Inflammatory macrophage treated with lipopolysaccharide for 4 hours (primary cell): Measurements from ENCODE around the gene DGCR2.

Experiments
- DNase-seq: peaks from one replicate; pipeline ENCODE4 v3.0.0-alpha.2; 2020

Gene DGCR2

DNA sequence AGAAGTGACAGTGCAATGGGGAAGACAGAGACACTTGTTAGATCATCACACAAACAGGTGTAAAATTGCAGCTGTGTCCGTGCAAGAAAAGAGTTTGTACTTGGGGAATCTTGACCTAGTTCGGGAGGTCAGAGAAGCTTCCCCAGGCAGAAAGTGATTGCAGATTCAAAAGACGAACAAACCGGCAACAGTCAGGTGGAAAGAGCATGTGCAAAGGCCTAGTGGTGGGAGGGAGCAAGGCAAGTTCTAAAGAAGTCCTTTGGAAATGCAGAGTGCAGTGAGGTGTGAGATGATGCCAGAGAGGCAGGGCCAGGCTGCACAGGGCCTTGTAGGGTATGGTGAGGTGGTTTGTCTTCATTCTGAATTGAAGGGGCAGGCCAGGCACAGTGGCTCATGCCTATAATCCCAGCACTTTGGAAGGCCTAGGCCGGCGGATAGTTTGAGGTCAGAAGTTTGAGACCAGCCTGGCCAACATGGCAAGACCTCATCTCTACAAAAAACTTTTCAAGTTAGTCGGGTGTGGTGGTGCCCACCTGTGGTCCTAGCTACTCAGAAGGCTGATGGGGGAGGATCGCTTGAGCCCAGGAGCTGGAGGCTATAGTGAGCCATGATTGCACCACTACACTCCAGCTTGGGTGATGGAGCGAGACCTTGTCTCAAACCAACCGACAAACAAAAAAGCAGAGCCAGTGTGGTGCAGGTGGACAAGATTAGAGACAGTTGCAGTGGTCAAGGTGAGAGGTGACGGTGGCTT lies 24.2 kb upstream of the DGCR2 start:
- no peak for DNase-seq

DNA sequence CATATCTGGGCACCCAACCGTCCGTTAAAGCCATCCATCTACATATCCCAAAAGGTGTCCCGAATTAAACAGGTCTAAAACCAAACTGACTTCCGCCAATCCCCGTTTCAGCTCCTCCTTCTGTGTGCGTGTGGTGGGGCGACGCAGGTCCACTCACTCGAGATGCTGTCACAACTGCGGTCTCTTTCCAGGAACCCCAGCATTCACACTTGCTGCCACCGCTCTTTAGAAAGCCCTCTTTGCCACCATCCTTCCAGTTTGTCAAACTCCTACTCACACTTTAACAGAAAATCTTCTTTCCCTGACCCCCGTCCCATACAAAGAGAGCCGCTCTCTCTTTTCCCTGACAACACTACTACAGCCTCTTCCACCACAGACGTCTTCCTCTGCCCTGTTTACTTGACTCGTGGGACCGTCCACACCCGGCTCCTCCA lies 21.8 kb upstream of the DGCR2 start:
- peak; percentile 15 for DNase-seq

DNA sequence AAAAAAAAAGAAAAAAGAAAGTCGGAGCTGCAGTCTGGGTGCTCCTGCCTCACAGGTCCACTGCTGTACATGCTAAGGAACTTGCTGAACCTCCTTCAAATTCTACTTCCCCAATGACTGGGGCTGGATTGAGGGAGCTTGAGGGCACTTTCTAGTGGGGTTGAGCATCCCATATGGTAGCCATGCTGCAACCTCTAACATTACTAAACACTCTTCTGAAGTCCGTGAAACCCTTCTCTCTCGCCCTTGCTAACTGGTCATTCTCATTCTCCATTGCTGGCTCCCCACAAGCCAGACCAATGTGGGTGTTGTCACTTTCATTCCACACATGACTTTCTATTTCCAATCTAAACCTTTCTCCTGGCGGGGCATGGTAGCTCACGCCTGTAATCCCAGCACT lies 21.0 kb upstream of the DGCR2 start:
- no peak for DNase-seq

DNA sequence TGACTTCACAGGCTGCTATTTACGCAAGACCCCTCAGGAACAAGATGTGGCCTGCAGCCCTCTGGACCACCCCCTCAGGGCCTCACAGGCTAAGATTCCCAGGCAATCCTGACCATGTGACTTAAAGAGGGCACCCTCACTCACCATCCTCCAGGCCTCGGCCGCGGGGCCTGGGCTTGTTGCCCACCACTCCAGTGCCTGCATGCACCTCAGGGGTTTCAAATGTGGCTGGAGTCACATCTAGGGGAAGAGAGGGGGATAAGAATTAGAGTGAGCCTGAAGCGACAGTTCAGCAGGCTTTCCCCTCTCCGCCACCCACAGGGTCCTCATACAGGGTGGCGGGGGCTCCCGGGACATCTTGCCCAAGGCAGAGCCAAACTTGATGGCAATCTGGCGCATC lies 20.2 kb upstream of the DGCR2 start:
- no peak for DNase-seq

DNA sequence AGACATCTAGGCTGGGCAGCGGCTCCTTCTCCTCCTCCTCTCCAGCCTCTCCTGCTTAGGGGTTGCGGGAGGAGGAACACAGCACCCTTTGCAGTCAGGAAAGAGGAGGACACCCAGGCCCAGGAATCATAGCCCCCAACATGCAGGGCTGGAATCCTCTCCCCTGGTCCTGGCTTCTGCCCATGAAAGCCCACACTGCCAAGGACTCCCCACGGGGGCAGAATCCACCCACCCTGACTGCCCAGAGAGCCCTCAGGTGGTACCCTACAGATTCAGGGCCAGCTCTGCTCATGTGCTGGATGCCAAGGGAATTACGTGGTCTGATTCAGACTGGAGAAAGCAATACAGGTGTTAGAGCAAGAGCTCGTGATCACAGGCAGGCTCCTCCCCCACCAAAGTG lies 17.8 kb upstream of the DGCR2 start:
- no peak for DNase-seq

DNA sequence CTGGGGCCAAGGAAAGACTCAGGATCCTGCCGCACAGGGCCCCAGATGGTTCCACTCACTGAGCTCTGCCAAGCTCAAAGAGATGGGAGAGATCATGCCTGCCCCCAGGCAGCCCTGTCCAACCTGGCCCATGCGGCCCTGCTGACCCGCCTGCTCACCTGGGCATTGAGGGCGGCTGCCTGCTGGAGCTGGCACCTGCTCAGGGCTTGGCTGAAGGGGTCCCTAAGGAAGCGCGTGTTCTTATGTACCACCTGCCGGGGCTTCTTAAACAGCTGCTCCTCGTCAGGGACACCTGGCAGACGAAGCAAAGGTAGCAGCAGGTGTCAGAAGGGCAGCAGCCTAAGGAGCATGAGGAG lies 16.8 kb upstream of the DGCR2 start:
- DNase-seq: no peak

DNA sequence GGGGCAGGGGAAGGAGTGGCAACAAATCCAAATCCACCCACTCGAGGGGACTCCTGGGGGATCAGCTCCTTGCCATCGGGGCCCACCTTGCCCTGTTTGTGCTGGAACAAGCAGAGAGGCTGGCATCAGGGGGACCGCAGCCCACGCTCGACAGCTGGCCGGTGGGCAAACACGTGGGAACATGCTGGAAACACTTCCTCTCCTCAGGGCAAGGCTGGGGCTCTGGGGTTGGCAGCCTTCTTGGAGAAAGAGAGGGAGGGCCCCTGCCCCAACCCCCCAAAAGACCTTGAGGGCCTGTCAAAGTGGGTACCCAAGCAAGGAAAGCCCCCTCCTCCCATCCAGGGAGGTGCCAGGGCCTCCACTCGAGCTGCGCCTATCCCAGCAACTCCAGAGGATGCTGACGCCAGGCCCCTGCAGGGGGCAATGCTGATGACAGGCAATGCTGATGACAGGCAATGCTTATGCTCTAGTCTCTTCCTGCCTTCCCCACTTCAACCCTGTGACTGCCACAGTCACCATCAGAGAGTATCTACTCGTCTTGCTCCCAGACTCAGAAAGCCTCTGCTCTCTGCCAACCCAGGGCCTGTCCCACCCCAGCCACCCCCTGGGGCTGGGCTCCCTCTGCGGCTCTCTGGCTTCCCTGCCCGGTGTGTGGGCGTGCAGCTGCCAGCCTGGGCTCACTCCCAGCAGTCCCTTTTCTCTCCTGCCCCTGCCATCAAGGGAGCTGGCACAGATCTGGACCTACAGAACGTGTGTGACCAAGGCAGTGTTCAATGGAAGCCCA lies 16.2 kb upstream of the DGCR2 start:
- no peak for DNase-seq

DNA sequence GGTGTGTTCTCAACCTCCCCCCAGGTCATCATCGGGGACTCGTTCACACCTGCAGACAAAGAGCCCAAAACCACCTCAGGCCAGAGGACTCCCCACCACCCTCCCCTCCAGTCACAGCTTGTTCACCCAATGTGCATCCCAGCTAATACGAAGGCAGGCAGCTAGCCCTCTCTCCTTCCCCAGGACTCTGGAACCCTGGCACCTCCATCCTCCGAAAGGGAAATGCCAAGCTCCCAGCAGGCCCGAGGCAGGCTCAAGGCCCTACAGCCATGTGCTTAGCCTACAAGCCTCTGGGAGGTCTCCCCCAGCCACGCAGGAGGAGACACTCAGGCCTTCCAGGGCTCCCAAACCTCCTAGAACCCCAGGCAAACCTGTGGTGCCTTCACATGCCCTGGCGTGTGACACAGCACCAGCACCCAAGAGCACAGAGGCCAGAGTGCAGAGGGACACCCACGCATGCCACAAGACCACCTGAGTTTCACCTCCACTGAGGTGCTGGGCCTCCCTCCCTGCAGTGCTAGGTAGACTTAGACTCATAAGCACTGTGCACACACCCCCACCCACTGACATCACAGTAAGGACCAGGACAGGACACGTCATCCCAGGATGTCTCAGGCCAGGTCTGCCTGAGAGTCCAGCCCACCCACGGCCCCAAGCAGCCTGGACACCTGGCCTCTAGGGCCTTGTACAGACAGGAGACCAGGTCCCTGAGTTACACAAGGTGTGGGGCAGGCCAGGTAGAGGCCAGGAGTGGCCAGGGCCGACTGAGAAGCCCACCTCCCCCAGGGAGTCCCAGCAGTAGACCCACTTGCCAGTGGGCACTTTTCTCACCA lies 15.4 kb upstream of the DGCR2 start:
- DNase-seq: no peak

DNA sequence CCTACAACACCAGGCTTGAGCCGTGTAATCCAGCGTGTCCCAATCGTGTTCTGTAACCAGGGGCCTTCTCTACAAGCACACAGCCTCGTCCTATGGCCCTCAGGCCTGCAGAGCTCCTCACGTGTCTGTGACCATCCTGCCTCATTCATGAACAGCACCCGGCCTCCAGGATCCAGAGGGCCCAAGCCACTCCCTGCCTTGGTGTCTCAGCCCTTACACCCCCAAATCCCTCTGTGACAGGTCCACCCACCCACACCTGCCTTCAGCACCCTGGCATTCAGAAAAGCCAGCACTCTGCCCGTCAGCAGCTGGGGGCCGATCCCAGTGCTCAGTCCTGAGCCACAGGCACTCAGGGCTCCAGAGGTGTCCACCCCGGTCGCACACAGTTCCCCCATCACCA lies 14.7 kb upstream of the DGCR2 start:
- no peak for DNase-seq

DNA sequence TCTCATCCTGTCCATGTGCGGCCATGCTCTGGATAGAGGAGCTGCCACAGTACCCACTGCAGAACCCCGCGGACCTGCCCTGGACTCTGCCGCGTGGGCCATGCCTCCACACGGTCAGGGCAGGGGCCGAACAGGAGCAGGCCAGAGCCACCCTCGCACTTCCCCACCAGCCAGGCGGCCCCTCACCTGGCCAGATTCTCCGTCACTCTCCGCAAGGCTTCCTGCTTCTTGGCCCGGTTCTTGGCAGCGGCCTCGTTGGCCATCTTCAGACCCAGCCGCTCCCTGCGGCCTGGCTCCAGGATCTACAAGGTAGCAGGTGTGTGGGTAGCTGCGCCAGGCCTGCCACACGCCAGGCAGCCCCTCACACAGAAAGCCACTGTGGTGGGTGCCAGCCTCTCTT lies 12.7 kb upstream of the DGCR2 start:
- DNase-seq: no peak

DNA sequence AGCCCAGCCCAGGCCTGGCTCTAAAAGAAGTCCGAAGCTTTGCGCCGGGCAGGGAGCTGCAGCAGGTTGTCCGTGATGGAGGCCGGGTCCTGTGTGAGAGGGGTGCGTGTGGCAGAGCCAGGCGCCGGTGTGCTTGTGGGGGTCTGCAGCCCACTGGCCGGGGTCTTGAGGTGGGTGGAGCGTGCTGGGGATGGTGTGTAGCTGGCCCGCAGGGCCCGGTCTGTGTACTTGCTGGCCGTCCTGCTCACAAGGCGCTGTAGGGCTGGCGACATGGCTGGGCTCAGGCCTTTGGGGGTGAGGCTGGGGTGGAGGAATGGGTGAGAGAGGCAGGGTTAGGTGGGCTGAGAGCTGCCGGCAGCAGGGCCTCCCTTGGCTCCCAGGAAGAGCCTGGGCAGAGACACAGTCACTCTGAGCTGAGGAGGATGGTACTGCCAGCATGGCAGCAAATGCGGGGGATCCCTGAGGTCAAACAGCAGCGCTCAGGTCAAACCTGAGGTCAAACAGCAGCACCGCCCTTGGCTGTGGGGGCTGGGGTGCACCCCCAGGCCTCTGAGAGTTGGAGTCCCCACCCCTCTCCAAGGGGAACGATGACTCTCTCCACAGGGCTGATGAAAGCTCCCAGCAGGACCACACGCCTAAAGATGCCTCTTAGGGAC lies 12.1 kb upstream of the DGCR2 start:
- no peak for DNase-seq

DNA sequence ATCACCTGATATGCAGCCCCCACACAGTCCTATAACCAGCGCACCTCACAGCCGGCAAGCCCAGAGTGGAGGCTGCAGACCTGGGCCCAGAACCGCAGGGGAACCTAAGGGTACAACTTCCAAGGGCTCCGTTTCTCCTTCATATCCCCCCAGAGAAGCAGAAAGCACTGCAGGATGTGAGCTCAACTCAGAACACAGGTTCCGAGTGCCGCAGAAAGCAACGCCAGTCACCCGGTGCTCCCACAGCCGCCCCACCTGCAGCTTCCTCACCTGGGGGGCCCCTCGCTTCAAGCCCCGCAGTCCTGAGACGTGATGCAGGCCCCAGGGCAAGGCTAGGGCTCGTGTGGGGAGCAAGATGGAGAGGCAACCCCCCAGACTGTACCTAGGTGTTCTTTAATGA lies 11.3 kb upstream of the DGCR2 start:
- DNase-seq: no peak

DNA sequence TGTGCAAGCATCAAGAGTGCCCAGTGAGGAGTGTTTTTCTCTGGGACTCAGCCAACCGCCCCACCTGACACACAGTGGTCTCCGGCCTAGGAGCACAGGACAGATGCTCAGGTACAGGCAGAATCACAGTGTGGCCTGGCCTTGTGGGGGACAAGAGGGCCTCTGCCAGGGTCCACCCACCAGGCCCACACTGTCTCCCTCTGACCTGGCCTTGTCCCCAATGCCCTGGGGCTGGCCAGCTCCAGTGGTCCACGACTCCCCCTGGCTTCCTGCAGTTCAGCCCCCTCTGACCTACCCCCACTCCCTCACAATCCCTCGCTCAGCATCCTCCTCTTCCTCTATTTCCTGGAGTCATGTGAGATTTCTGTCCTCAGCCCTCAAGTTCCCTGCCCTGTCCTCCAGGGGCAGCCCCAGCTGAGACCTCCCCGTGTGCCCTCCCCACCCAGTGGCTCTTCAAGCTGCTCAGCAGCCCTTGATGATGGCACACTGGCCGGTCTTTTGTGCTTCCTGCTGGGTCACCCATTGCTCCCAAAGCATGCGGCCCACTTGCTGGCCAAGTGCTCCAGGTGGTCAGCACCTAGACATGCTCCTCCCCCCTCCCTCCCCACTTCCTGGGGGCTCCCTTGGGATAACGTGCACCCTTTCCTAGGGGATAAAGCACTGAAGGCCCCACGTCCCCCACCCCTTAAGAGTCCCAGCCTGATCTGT lies 10.6 kb upstream of the DGCR2 start:
- DNase-seq: no peak

DNA sequence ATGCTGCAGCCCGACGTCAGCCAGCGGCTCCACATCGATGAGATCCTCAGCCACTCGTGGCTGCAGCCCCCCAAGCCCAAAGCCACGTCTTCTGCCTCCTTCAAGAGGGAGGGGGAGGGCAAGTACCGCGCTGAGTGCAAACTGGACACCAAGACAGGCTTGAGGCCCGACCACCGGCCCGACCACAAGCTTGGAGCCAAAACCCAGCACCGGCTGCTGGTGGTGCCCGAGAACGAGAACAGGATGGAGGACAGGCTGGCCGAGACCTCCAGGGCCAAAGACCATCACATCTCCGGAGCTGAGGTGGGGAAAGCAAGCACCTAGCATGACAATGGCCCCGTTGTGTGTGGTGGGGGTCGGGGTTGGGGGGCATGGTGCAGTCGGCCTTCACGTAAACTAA lies 9.9 kb upstream of the DGCR2 start:
- no peak for DNase-seq

DNA sequence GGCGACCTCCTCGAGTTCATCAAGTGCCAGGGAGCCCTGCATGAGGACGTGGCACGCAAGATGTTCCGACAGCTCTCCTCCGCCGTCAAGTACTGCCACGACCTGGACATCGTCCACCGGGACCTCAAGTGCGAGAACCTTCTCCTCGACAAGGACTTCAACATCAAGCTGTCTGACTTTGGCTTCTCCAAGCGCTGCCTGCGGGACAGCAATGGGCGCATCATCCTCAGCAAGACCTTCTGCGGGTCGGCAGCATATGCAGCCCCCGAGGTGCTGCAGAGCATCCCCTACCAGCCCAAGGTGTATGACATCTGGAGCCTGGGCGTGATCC lies 9.4 kb upstream of the DGCR2 start:
- DNase-seq: no peak

DNA sequence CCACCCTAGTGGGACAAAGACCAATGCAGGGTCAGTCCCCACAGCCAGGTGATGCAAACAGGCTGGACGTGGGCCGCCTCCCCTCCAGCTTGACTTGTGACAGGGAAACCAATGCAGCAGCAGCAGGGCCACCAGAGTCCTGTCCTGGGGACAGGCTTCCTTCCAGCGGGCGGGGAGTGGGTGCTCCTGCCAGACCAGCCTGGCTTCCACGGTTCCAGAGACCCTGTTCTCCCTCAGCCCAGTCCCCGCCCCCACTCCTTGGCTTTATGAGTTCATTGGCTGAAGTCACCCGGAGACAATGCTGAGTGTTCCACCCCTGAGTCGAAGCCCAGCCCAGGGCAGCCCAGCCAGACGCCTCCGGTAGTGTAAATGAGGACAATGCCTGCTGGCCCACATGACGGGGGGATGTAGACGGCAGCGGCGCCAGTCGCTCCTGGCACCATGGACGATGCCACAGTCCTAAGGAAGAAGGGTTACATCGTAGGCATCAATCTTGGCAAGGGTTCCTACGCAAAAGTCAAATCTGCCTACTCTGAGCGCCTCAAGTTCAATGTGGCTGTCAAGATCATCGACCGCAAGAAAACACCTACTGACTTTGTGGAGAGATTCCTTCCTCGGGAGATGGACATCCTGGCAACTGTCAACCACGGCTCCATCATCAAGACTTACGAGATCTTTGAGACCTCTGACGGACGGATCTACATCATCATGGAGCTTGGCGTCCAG lies 8.9 kb upstream of the DGCR2 start, which contains the start of gene TSSK2:
Gene TSSK2 (plus strand): TSS at position 350 of the 726 bp plus-strand sequence. CDS start 92 bp downstream, at position 442.
- no peak for DNase-seq

DNA sequence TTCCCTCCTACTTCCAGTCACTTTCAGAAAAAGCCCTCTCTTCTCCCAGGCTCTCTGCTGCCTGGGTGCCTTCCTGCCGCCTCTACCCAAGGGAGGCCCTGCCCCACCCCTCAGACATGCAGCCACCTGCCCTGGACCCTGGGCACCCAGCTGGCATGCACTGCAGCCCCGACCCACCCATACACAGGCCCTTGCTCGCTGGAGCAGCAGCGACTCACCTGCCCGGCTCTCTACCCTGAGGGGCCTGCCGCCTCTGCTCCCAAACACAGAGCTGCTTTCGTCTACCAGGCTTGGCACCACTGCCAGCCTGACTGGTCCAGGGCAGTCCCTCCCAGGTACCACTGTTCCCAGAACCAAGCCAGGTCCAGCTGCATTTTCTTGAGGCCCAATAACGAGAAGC lies 7.7 kb upstream of the DGCR2 start:
- no peak for DNase-seq

DNA sequence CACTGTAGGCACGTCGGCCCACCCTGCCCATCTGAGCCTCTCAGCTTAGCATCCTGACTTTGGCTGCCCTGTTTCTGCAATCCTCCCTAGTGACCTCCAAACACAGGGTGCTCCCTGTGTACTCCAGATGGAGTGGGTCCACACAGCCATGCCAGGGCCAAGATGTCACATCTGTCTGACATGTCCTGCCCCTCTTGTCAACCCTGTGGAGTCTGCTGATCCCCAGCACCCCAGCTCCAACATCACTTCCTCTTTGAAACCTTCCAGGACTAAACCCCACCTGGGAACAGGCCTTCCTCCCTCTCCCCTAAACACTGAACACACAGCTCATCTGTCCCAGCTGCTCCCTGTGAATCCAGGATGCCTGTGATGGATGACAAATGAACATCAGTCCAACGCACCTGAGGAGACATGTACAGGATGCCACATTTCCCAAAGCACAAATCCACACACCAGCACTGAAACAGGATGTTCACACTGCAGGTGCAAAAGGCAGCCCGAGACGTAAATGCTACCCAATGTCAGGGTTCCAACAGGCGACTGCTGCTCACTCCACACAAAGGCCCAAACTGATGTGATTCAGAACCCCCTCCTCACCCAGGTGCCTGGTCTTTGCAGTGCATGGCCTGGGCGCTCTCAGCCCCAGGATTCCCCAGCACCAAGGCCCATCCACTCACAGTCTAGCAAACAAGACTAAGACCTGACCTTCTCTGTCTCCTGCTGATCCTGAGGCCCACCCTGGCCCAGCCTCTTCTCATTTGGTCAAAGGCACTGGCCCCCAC lies 6.9 kb upstream of the DGCR2 start:
- DNase-seq: no peak

DNA sequence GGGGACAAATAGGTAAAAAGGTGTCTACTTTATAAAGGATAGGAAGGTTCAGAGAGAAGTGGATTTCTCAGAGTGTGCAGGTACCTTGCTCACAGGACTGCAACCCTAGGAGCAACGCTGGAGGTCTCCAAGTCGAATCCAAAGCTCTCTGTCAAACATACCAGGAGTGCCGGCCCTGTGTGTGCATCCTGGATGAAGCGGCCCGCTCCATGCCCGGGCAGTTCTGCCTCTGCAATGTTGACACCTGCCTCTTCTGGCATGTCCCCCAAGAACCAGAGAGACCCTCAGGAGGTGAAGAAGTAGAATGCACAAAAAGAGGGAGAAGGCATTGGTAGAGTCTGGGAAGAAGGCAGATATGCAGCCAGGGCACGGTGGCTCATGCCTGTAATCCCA lies 5.8 kb upstream of the DGCR2 start:
- DNase-seq: no peak

DNA sequence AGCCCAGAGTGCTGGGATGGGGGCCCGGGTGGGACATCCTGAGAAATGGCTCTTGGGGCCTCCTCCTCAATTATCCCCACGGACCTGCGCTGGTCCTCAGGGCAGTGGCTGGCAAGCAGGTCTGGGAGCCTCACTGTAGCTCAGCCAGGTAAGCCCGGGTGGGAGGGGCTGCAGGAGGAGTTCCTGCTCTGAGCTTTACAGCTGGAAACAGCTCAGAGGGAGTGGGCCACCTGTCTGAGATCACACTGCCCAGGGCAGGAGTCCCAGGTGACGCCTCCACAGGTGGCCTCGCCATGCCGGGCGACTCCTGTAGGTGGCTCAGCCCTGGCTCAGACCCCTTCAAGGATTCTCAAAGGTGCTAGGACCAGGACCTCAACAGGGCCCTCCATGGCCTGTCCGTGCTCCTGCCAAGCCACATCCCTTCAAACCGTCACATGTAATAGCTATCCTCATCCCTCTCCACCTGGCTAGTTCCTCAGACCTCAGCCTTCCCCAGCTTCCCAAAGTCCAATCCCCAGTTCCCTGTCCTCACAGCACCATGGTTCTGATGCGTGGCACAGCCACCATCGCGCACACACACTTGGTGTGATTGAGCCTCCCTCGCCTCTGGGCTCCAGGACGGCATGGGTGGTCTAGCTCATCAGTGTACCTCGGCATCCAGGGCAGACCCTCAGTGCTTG lies 5.3 kb upstream of the DGCR2 start:
- no peak for DNase-seq
